Progenitor cell of endocrine pancreas (in vitro differentiated cells): ENCODE data around the gene L3MBTL4. TPM values are rescaled to one million over a fixed set of nuclear protein-coding genes. Genes with fewer than 3 reads are reported as not detected.

Experiments used
- DNase-seq: peaks from one replicate; pipeline ENCODE4 v3.0.0; 2021; ENCODE audit warnings: low spot score; ENCODE audit not compliant: unreplicated experiment
- H3K27ac Mint-ChIP-seq: 2 replicates; pipeline ENCODE4 v1.8.0; 2021; ENCODE audit warnings: mild to moderate bottlenecking, moderate library complexity, mixed read lengths
- H3K27me3 Mint-ChIP-seq: 2 replicates; pipeline ENCODE4 v1.8.0; 2021; ENCODE audit warnings: mixed read lengths
- H3K36me3 Mint-ChIP-seq: 2 replicates; pipeline ENCODE4 v1.8.0; 2022; ENCODE audit warnings: mixed read lengths; ENCODE audit not compliant: insufficient read depth
- H3K4me1 Mint-ChIP-seq: 2 replicates; pipeline ENCODE4 v1.8.0; 2021; ENCODE audit warnings: low read depth, mixed read lengths
- H3K4me3 Mint-ChIP-seq: 2 replicates; pipeline ENCODE4 v1.8.0; 2021; ENCODE audit warnings: low read depth, mild to moderate bottlenecking, moderate library complexity, mixed read lengths
- H3K9me3 Mint-ChIP-seq: 2 replicates; pipeline ENCODE4 v1.8.0; 2021; ENCODE audit warnings: low read depth, mixed read lengths
- total RNA-seq: library from RNA; stranded (reverse); gene quantifications from 2 replicates; pipeline ENCODE4 v1.2.1, GENCODE V29; 2021
- TF ChIP-seq, protein P1 (sequence below): fragments of 200-600 bp; sonication (generic); IDR thresholded peaks from one replicate; pipeline ENCODE4 v1.5.0; 2021; ENCODE audit warnings: antibody characterized with exemption, mild to moderate bottlenecking; ENCODE audit not compliant: unreplicated experiment

The L3MBTL4 gene
- total RNA-seq, 1 donor from 2014 or later, result 8.0 TPM

DNA sequence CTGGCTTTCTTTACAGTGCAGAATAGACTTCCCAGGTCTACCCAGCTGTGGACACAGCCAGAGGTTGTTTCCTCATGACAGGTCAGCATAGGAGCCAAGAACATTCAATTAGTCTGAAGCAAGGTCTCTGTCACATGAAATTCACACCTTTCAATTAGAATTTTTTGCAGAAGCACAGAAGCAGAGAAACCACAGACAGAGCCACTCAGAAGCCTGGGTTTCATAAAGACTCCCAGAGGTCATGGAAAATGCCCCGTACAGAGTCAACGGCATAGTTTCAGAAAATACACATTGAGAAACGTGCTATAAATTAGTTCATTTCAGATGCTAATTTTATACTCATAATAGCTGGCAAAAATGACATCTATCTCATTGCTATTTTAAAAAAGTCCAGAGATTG is 432.4 kb downstream of the L3MBTL4 start:
- Mint-ChIP-seq H3K36me3 (no peaks in the 10 kb centered on the region), H3K9me3 (no peaks in the 10 kb centered on the region), H3K4me3 (no peak overlapping the region), H3K27me3 (no peaks in the 10 kb centered on the region), H3K27ac (peak overlapping the region; percentile 60), H3K4me1 (peaks cover 6% of the 10 kb centered on the region)
- no peak for DNase-seq
- TF ChIP-seq, protein P1, sequence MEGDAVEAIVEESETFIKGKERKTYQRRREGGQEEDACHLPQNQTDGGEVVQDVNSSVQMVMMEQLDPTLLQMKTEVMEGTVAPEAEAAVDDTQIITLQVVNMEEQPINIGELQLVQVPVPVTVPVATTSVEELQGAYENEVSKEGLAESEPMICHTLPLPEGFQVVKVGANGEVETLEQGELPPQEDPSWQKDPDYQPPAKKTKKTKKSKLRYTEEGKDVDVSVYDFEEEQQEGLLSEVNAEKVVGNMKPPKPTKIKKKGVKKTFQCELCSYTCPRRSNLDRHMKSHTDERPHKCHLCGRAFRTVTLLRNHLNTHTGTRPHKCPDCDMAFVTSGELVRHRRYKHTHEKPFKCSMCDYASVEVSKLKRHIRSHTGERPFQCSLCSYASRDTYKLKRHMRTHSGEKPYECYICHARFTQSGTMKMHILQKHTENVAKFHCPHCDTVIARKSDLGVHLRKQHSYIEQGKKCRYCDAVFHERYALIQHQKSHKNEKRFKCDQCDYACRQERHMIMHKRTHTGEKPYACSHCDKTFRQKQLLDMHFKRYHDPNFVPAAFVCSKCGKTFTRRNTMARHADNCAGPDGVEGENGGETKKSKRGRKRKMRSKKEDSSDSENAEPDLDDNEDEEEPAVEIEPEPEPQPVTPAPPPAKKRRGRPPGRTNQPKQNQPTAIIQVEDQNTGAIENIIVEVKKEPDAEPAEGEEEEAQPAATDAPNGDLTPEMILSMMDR, result no peak

DNA sequence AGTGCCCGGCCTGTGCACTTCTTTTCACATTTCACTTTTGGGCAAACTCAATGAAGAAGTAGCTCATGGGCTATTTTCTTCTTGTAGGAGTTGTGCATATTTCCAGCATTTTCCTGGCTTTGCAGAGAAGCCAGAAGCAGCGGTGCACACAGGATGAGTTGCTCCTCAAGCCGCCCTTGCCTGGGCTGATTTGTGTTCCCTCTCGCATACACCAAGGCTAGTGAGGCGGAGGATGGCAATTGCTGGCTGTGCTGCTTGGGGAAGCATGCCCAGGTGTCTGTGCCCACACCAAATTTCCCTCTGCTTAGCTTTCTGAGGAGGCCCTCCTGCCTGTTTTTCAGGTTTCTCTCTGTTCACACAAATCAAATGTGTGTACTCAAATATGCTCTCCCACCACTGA is 434.0 kb downstream of the L3MBTL4 start:
- no peak for DNase-seq
- H3K4me1 Mint-ChIP-seq, result peaks cover 6% of the 10 kb centered on the region
- H3K36me3 Mint-ChIP-seq, result no peaks in the 10 kb centered on the region
- no peak overlapping the region for H3K4me3 Mint-ChIP-seq
- TF ChIP-seq, protein P1, result no peak
- no peaks in the 10 kb centered on the region for H3K27me3 Mint-ChIP-seq
- H3K9me3 Mint-ChIP-seq, result no peaks in the 10 kb centered on the region
- H3K27ac Mint-ChIP-seq, result no peak overlapping the region

DNA sequence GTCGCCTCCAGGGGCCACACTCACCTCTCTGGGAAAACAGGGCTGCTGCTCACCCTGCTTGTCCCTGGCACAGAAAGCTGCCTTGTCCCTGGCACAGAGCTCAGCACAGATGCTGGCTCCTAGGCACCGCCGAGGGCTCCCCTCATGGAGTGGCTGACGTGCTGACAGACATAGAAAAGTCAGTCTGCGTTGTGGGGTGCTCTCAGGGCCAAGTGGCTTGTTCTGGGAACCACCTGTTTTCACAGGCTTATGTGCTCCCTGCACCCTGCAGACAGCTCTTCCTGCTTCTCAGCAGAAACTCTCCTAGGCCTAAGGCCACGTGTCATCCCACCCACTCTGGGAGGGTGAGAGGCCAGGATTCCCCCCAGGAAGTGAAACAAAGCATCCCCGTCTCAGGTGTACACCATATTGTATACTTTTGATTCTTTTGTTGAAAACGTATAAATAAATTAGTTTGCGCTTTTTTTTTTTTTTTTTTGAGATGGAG is 434.7 kb downstream of the L3MBTL4 start:
- no peaks in the 10 kb centered on the region for H3K9me3 Mint-ChIP-seq
- no peak for DNase-seq
- H3K27ac Mint-ChIP-seq, result no peak overlapping the region
- H3K36me3 Mint-ChIP-seq, result no peaks in the 10 kb centered on the region
- H3K27me3 Mint-ChIP-seq, result no peaks in the 10 kb centered on the region
- TF ChIP-seq, protein P1, result no peak
- no peak overlapping the region for H3K4me3 Mint-ChIP-seq
- H3K4me1 Mint-ChIP-seq, result peaks cover 6% of the 10 kb centered on the region

DNA sequence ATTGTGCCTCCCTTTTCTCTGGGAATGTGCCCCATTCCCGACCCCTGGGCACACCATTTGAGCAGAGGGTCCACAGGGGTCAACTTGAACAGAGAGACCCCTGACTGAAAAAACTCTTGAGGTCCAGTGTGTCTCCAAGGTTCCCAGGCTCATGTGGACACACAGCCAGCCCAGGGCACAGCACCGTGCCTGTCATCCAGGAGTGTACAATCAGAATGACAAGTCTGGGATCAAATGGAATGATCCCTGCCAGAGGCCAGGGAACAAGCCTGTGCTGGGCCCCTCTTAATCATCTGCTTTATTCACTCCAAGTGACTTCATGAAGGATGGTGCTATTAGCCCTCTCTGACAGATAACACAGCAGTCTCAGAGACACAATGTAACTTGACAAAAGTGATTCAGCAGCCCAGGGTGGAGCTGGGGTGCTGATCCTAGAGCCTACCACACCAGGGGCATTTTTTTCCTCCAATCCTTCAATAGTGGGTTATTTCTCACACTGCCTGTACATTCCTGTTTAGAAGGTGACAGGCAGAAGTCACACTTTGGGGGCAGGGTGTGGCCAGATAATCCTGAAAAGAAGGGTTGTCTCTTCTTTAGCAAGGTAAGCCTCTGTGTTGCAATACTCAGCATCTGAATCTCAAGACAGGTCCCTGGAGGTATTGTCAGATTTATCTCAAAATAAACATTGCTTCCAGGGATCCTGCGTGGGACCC is 435.4 kb downstream of the L3MBTL4 start:
- Mint-ChIP-seq H3K27ac (no peak overlapping the region), H3K4me3 (no peak overlapping the region), H3K36me3 (no peaks in the 10 kb centered on the region), H3K9me3 (no peaks in the 10 kb centered on the region), H3K4me1 (peaks cover 6% of the 10 kb centered on the region), H3K27me3 (no peaks in the 10 kb centered on the region)
- no peak for DNase-seq
- TF ChIP-seq, protein P1, result no peak

DNA sequence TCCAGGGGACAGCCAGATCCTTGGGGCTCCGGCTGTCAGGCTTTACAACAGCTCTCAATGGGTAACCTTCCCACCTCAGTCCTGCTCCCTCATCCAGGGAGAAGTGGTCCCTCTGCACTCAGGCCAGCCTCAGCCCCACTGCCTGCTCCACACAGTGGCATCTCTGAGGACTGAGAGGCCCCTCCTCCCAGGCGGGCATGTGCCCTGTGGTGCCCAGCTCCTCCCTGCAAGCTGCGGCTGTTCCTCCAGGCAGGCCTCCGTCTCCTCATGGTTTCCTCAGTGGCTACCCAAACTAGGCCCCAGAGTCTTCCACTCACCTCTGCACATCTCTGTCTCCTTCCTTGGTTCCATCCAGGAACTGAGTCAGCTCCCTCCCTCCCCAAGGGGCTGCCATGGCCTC is 437.7 kb downstream of the L3MBTL4 start:
- no peak overlapping the region for H3K4me3 Mint-ChIP-seq
- TF ChIP-seq, protein P1, result no peak
- H3K9me3 Mint-ChIP-seq, result no peaks in the 10 kb centered on the region
- H3K27me3 Mint-ChIP-seq, result no peaks in the 10 kb centered on the region
- H3K27ac Mint-ChIP-seq, result no peak overlapping the region
- DNase-seq, result no peak
- no peaks in the 10 kb centered on the region for H3K36me3 Mint-ChIP-seq
- peaks cover 3% of the 10 kb centered on the region for H3K4me1 Mint-ChIP-seq
